HepG2 (cell line): ENCODE data around the gene ARID1A. TPM values are rescaled to one million over a fixed set of nuclear protein-coding genes. Genes with fewer than 3 reads are reported as not detected.
A peak's percentile ranks its signal among the peaks of the same experiment; 100 is the strongest.

Experiments used
- ATAC-seq: fragments of 200-7000 bp; cut with Tn5 transposase; 3 replicates; pipeline ENCODE4 v1.9.1; 2020; ENCODE audit warnings: mild to moderate bottlenecking, moderate library complexity
- BruUV-seq: library from RNA; stranded (reverse); fragments of 400-500 nt; replicated peaks from 2 replicates; lab custom pipeline; 2021; lab: Mats Ljungman, UMichigan
- CTCF ChIA-PET: fragments of 300-600 bp; formaldehyde crosslinking; extraction: SDS; loops from one replicate; lab custom pipeline; 2021; ENCODE audit warnings: low total read pairs, inconsistent platforms, low intra/inter-chr PET ratio; lab: Yijun Ruan, JAX
- POLR2A ChIA-PET: fragments of 350-600 bp; sonication (Branson Sonifier 250); formaldehyde crosslinking; loops from one replicate; lab custom pipeline; 2020; ENCODE audit warnings: antibody characterized with exemption, inconsistent platforms; lab: Yijun Ruan, JAX
- DNase-seq: peaks from one replicate; pipeline ENCODE4 v3.0.0-alpha.2; 2015; ENCODE audit warnings: low spot score
- FAIRE-seq: peaks from 3 replicates; lab custom pipeline; 2011; peaks lifted over from hg19 to GRCh38; lab: Jason Lieb, UNC
- H2AFZ ChIP-seq: one replicate; pipeline ENCODE4 v1.6.1; 2011; ENCODE audit warnings: low read length, inconsistent platforms
- H3K27ac ChIP-seq: fragments of 300-600 bp; 3 replicates; pipeline ENCODE4 v1.8.0; 2011; ENCODE audit warnings: mixed run types, mild to moderate bottlenecking, mixed read lengths, low read length, inconsistent platforms; ENCODE audit not compliant: insufficient read depth; ENCODE audit errors: extremely low read length
- H3K27me3 ChIP-seq, 2 experiments: fragments of 200-600 bp in 1 of 2; 2 replicates in 1 of 2; 3 replicates in 1 of 2; pipeline versions ENCODE4 v1.6.0 to v1.8.0; 2011; ENCODE audit warnings: low read length in 2 of 2, mild to moderate bottlenecking in 2 of 2, moderate library complexity in 2 of 2, inconsistent platforms in 1 of 2; ENCODE audit not compliant: insufficient read depth in 2 of 2, control insufficient read depth in 1 of 2
- H3K36me3 ChIP-seq, 2 experiments: fragments of 200-600 bp in 1 of 2; replicated peaks in 1 of 2; 2 replicates in 1 of 2; 3 replicates in 1 of 2; pipeline versions ENCODE4 v1.5.1 to v1.8.0; 2011; ENCODE audit warnings: low read length in 2 of 2, inconsistent platforms in 1 of 2; ENCODE audit not compliant: insufficient read depth in 2 of 2, control insufficient read depth in 1 of 2
- H3K4me1 ChIP-seq: 2 replicates; pipeline ENCODE4 v1.5.1; 2012; ENCODE audit warnings: low read length, inconsistent platforms; ENCODE audit not compliant: insufficient read depth
- H3K4me2 ChIP-seq: 2 replicates; pipeline ENCODE4 v1.6.0; 2011; ENCODE audit warnings: low read depth, low read length, inconsistent platforms
- H3K4me3 ChIP-seq, 3 experiments: fragments of 200-600 bp in 1 of 3; sonication (generic), shearing (Covaris generic) in 1 of 3; replicated peaks in 1 of 3; 2 replicates each; pipeline ENCODE4 v1.5.1; 2011 to 2016; ENCODE audit warnings: low read length in 3 of 3, inconsistent platforms in 2 of 3, low read depth in 2 of 3, mild to moderate bottlenecking in 2 of 3, control low read depth in 1 of 3, mixed read lengths in 1 of 3; ENCODE audit not compliant: insufficient read depth in 1 of 3
- H3K79me2 ChIP-seq: one replicate; pipeline ENCODE4 v1.6.1; 2011; ENCODE audit warnings: low read length, inconsistent platforms; ENCODE audit not compliant: insufficient read depth
- H3K9ac ChIP-seq: 2 replicates; pipeline ENCODE4 v1.6.0; 2011; ENCODE audit warnings: mild to moderate bottlenecking, low read depth, low read length, inconsistent platforms; ENCODE audit not compliant: insufficient read depth
- H3K9me3 ChIP-seq: 2 replicates; pipeline ENCODE4 v1.5.1; 2012; ENCODE audit warnings: mild to moderate bottlenecking, low read length
- H4K20me1 ChIP-seq: 2 replicates; pipeline ENCODE4 v1.6.0; 2011; ENCODE audit warnings: inconsistent platforms, mild to moderate bottlenecking, low read length, moderate library complexity; ENCODE audit not compliant: insufficient read depth
- EEA1 ChIP-seq: sonication (generic); formaldehyde crosslinking; IDR thresholded peaks from 2 replicates; pipeline ENCODE4 v1.5.1; 2020; ENCODE audit warnings: mild to moderate bottlenecking, missing genetic modification reagents, borderline replicate concordance
- JARID2 ChIP-seq: sonication (generic); formaldehyde crosslinking; IDR thresholded peaks from 2 replicates; pipeline ENCODE4 v1.8.1; 2023; ENCODE audit warnings: missing genetic modification reagents, inconsistent platforms; ENCODE audit not compliant: insufficient replicate concordance
- NFAT5 ChIP-seq: sonication (generic); formaldehyde crosslinking; IDR thresholded peaks from 2 replicates; pipeline ENCODE4 v1.4.0; 2020; ENCODE audit warnings: missing genetic modification reagents
- NR2F1 ChIP-seq, 2 experiments: fragments of 450-650 bp in 1 of 2; formaldehyde crosslinking in 1 of 2; IDR thresholded peaks; 2 replicates each; pipeline versions ENCODE4 v1.5.0 to v1.6.1; 2016 to 2020; ENCODE audit warnings: mild to moderate bottlenecking in 1 of 2, missing compliant biosample characterization in 1 of 2, missing genetic modification reagents in 1 of 2, moderate library complexity in 1 of 2
- NR3C1 ChIP-seq: sonication (generic); formaldehyde crosslinking; IDR thresholded peaks from 2 replicates; pipeline ENCODE4 v1.4.0; 2020; ENCODE audit warnings: missing genetic modification reagents
- RBM39 ChIP-seq: fragments of 200-400 bp; formaldehyde crosslinking; IDR thresholded peaks from one replicate; pipeline ENCODE4 v1.6.1; 2018; ENCODE audit warnings: antibody characterized with exemption, mild to moderate bottlenecking, low read depth, low read length; ENCODE audit not compliant: poor library complexity, severe bottlenecking
- SMAD1 ChIP-seq: sonication (generic); formaldehyde crosslinking; IDR thresholded peaks from 2 replicates; pipeline ENCODE4 v1.4.0; 2020; ENCODE audit warnings: missing genetic modification reagents, low read depth, mild to moderate bottlenecking, borderline replicate concordance
- TERF1 ChIP-seq: sonication (generic); formaldehyde crosslinking; IDR thresholded peaks from 2 replicates; pipeline ENCODE4 v1.8.0; 2022; ENCODE audit warnings: mild to moderate bottlenecking, missing genetic modification reagents, moderate library complexity
- ZFAT ChIP-seq: sonication (generic); formaldehyde crosslinking; conservative IDR thresholded peaks from 2 replicates; pipeline ENCODE4 v1.8.1; 2023; ENCODE audit warnings: missing genetic modification reagents, inconsistent platforms
- ZNF136 ChIP-seq: sonication (generic); formaldehyde crosslinking; IDR thresholded peaks from 2 replicates; pipeline ENCODE4 v1.8.1; 2022; ENCODE audit warnings: low read depth, mild to moderate bottlenecking, moderate library complexity, missing genetic modification reagents
- ZNF282 ChIP-seq: fragments of 450-650 bp; IDR thresholded peaks from 2 replicates; pipeline ENCODE4 v1.6.1; 2018; ENCODE audit not compliant: partially characterized antibody
- ZNF644 ChIP-seq: IDR thresholded peaks from 2 replicates; pipeline ENCODE4 v1.6.1; 2016; ENCODE audit warnings: low read depth
- ZNF891 ChIP-seq: sonication (generic); formaldehyde crosslinking; IDR thresholded peaks from 2 replicates; pipeline ENCODE4 v1.5.0; 2020; ENCODE audit warnings: mild to moderate bottlenecking, missing genetic modification reagents
- WGBS: methylation state at CpG from one replicate; pipeline ENCODE4 v1.1.6; 2017; ENCODE audit warnings: low lambda C conversion rate; 5-methylcytosine and 5-hydroxymethylcytosine counted together
- in situ Hi-C: cut with HindIII; loops from 2 replicates; pipeline ENCODE4 v1.10.0; 2017; ENCODE audit warnings: low pct_unique_long_range_greater_than_20kb; ENCODE audit not compliant: extremely low pct_ligation_motif_present
- intact Hi-C: fragments of 100-400 bp; cut with micrococcal nuclease; formaldehyde crosslinking; loops from one replicate; pipeline ENCODE4 v1.10.0; 2022; ENCODE audit not compliant: unreplicated experiment
- polyA plus RNA-seq, 8 experiments: library from polyadenylated mRNA; depleted of rRNA in 3 of 8; stranded (reverse) in 7 of 8; unstranded in 1 of 8; fragments of >200 nt; fragmentation: Illumina TruSeq in 4 of 8; extraction: Trizol in 4 of 8; gene quantifications; 2 replicates each; pipeline versions ENCODE4 v1.2.1 to v1.2.3, GENCODE V29; 2011 to 2016; ENCODE audit warnings: low read depth in 4 of 8, missing spikeins in 1 of 8, mixed read lengths in 1 of 8; ENCODE audit not compliant: insufficient read depth in 1 of 8
- total RNA-seq, 5 experiments: library from RNA; depleted of rRNA; stranded (reverse); fragments of >200 nt; fragmentation: Illumina TruSeq; extraction: Trizol; gene quantifications; 2 replicates each; pipeline ENCODE4 v1.2.3, GENCODE V29; 2016; ENCODE audit warnings: low read depth in 1 of 5

The ARID1A gene
- total and polyA plus RNA-seq, 2 of the 13 experiments (the other 11 are each of a cell fraction or from before 2014, with no cell fraction given): 11.9 to 15.9 TPM

- Histone ChIP-seq H4K20me1 (peaks cover 56% of the 10 kb centered on the region), H3K36me3 (0 out of 5 replicates have a peak, but pooled peaks cover 0 to 10% of the 10 kb centered on the region in 2 experiments), H3K9ac (no peak overlapping the region), H3K9me3 (no peaks in the 10 kb centered on the region), H3K4me2 (peak overlapping the region; percentile 96; the same call in 1 of the 2 replicates), H3K4me3 (no peak overlapping the region), H3K79me2 (peaks cover 98% of the 10 kb centered on the region), H3K4me1 (peaks cover 94% of the 10 kb centered on the region), H3K27me3 (no peaks in the 10 kb centered on the region), H3K27ac (no peak overlapping the region), H2AFZ (no peak overlapping the region)
- intact Hi-C loops: no loop called here
- DNase-seq: no peak
- BruUV-seq: no TSS peak
- ChIA-PET CTCF (no interaction called here), POLR2A (interaction anchor here (6.3 to 6.5 kb wide), 2 partner anchors 10 to 84 kb away, joined by 44 to 80 read pairs; partner anchors contain the start of gene PIGV)
- TF ChIP-seq NR2F1 (CRISPR knock-in tag; IDR thresholded peaks at IDR 0.05): no peak
- TF ChIP-seq ZNF891 (CRISPR knock-in tag): no peak
- no peak for TF ChIP-seq NFAT5 (CRISPR knock-in tag)
- no peak for TF ChIP-seq ZNF644
- TF ChIP-seq SMAD1 (CRISPR knock-in tag): no peak
- TF ChIP-seq EEA1 (CRISPR knock-in tag): no peak
- TF ChIP-seq JARID2 (CRISPR knock-in tag): no peak
- TF ChIP-seq TERF1: no peak
- TF ChIP-seq NR3C1 (CRISPR knock-in tag): no peak
- no peak for TF ChIP-seq ZNF282
- no peak for TF ChIP-seq ZNF136
- no peak for TF ChIP-seq ZFAT (CRISPR knock-in tag)
- no peak for TF ChIP-seq RBM39
- no peak for ATAC-seq
- WGBS: 85% methylated on average over 1 of the region's 1 CpG
- in situ Hi-C loops: no loop called here
- no peak for FAIRE-seq
Observed at GRCh38 chr1:26702680-26703038, 6.8 kb downstream of the ARID1A start.
